ENCODE data around the gene LUZP2.

DNA sequence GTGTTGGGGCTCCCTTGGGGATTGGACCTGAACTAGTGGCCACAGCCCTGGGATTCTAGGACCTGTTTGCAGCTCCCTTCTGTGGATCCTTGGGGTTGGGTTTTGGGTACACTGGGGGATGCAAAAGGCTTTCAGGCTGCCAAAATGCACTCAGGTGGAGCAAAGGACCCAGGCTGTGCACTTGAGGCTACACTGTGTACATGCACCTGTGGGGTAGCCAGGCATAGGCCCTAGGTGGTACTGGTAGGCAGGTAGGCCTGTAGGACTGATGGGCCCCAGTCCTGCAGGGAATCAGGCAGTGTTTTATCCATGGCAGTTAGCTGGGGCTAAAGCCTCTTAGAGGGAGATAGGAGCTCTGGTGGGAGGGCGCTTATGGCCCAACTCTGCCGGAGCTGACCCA, 542.3 kb downstream of the LUZP2 start:
- no peak for TF ChIP-seq POLR2AphosphoS5 (IDR thresholded peaks at IDR 0.05; ENCODE audit: low read depth, low read length)
- TF ChIP-seq TAF1 (IDR thresholded peaks at IDR 0.05; ENCODE audit: borderline replicate concordance, low read depth, low read length), result no peak
- TF ChIP-seq POLR2A (IDR thresholded peaks at IDR 0.05; ENCODE audit: low read depth, low read length), result no peak
